OCI-M1 (cell line): Measurements from ENCODE around the gene TSPAN9.

Experiments
- DNase-seq: peaks from one replicate; lab custom pipeline; 2025; lab: John Stamatoyannopoulos, UW

Gene TSPAN9

DNA sequence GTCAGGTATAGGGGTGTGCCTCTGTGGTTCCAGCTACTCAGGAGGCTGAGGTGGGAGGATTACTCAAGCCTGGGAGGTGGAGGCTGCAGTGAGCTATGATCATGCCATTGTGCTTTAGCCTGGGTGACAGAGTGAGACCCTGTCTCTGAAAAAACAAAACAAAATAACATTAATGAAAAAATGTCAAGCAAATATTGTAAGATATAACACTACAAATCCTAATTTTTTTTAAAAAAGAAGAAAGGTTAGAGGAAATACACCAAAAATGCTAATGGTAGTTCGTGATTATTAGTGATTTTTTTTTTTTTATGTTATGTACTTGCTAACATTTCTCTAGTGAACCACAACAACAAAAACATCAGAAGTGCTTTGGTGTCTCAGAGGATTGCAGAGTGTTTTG, 47.7 kb downstream of the TSPAN9 start:
- no peak for DNase-seq

DNA sequence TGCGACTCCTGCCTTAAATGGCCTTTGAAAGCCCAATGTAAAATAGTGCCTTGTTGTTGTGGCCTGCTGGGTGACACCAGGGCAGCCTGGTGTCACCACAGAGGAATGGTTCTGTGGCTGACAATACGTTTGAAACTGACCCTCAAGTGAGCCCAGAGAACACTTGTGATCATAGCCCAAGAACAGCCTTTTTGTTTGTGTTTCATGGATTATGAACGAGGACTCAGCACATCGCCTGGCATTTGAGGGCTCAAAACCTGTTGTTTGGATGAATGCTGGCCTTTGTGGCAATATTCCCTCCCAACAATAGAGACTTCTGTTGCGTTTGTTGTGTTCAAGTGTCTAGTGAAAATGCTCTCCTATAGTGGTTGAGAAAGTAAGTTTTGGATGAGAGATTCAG, 48.5 kb downstream of the TSPAN9 start:
- no peak for DNase-seq

DNA sequence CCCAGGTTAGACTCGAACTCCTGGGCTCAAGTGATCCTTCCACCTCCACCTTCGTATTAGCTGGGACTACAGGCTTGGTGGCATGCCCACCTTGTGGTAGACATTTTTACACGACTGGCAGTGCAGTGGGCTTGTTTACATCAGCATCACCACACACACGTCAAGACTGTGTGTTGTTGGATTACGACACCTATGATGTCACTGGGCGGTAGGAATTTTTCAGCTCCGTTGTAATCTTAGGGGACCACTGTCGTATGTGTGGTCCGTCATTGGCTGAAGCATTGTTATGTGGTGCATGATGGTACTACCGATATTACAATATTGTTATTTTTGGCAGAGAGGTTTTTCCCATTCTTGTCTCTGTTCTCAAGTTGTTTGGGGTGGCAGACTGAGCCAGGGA, 50.7 kb downstream of the TSPAN9 start:
- DNase-seq, result no peak

DNA sequence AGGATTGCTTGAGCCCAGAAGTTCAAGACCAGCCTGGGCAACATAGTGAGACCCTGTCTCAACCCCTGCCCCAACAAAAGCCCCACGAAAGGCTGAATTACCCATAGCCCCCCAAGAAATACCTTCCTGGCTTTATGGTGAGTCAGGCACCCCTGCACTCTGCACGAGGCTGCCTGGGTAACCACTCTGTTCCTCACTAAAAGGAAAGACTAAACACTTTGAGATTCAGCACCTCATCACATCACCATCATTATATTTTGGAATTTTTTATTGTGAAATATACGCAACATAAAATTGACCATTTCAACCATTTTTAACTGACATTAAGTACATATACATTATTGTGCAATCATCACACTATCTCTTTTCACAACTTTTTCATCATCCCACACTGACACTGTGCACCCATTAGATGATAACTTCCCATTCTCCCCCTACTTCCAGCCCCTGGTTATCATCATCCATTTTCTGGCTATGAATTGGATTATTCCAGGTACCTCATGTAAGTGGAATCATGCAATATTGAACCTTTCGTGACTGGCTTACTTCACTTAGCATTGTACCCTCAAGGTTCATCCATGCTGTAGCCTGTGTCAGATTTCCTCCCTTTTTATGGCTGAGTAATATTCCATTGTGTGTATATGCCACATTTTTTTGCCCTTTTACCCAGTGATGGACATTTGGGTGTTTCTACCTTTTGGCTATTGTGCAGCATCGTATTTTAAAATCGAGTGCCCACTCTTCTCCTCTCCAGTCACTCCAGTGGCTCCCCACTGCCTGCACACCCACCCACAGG, 51.5 kb downstream of the TSPAN9 start:
- DNase-seq, result no peak

DNA sequence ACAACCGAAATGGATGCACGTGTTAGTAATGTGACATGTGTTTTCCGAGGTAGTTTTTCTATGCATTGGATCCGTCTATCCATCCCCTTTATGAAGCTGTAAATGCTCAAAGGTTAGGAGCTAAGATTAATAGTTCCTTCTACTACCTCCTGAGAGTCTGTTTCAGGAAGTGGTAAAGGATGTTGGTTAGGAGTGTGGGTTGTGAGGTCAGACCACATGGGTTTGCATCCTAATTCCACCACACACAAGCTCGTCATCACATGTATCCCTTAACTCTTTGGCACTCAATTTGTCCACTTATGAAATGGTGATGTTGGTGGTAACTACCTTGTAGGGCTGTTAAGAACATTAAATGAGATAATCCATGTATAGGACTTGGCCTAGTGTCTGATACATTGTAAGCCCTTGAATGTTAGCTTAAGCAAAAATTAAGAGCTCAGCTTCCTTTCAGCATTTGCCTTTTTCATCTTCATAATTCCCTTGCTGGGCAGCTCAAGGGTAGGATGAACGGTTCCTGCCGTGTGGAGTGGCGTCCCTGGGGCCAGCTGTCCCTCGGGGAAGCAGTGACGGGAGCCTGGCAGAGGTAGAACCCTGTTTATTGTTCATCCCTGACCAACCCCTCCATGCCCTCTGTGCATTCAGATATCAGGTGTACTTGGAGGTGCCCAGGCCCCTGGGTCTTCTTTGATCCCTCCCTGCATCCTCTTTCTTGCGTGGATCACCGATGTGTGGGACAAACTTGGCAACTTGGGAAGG, 52.3 kb downstream of the TSPAN9 start:
- peak; percentile 47 for DNase-seq

DNA sequence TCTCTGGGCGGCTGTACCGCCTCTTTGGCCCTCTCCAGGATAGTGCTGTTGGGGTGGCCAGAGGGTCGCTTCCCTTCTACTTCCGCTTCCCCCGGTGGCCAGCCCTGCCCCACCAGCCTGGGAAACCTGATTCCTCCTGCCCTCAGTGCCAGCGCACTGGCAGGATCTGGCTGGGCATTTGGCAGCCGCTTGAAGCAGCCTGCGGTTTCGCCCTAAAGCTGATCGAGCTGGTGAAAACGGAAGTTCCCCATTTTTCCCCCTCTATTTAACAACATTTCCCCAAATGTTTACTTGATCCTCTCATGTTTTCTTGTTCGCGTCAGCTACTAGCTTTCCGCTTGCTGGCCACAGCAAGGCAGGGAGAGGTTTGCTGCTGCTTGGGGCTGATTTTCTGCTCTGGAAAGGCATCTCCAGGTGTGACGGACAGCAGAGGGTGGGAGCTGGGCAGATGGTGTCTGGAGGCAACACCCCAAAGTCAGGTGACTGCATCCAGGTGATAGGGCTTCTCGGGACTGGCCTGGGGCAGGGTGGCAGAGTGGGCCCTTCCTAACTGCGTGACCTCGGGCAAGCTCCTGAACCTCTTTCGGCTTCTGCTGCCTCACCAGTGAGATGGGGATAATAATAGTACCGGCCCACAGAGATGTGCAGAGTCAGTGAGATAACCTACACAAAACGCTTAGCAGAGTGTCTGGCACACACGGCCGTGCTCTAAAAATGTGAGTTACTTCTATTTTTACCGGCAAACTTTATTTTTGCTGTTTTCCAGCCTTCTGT, 53.1 kb downstream of the TSPAN9 start:
- DNase-seq, result no peak

DNA sequence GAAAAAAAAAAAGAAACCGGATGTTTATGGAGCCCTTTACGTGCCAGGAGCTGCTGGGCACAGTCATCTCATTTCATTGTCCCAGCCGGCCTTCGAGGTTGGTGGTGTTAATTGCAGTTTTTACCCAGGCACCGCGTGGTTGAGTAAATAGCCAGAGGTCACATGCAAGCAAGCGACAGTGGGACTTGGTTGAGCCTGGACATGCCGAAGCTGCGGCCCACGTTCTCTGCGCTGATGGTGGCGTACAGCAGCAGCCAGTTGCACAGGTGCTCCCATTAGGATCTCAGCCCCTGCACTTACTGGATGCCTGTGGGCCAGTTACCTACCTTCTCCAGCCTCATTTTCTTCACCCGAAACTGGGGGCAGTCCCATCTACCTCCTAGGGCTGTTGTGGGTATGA, 54.0 kb downstream of the TSPAN9 start:
- DNase-seq, result no peak

DNA sequence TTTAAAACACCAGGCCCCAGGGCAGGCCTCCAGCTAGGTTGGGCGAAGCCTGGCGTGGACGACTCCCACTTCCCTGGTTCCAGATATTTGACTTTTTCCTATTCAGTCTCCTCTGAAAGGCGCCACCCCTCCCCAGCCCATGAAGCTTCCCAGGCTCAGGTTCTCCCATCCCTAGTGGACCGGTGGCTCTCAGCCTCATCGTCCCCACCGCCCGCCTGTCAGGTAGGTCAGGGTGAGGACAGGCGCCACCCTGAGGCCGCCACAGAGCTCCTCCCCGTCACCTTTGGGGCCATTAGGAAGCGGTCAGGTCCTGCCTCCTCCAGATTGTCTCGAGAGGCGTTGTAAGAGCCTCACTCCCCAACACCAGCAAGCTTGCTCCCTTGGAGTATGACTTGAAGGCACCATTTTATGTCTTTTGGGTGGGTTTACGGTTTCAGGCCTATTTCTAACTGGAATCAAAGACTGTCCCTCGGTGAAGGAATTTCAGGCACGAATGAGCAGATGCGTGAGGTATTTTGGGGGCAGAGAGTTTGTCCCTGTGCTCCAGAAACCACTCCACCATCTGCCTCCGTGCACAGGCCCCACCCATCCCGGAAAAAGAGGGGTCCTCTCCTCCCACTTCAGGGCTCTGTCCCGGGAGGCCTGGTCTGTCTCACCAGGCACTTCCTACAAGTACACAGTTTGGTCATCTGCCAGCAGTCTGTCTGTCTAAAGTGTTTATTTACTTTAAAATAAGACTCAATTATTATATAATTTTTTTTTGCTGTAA, 55.6 kb downstream of the TSPAN9 start:
- no peak for DNase-seq

DNA sequence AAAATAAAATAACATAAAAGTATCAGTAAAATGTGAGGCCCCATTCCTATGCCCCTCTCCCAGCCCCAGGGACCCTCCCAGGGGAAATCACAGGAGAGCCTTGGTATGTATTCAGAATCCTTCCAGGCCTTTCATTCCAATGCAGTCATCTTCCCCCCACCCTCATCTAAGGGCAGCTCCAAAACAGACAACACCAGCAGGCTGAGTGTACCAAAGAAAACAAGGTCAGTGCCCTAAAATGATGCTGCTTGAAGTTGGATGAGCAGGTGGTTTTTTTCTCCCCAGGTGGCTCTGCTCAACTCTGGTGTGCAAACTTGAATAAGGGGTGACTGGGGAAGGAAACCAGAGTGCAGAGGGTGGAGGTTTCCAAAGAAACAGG, 56.2 kb downstream of the TSPAN9 start:
- no peak for DNase-seq

DNA sequence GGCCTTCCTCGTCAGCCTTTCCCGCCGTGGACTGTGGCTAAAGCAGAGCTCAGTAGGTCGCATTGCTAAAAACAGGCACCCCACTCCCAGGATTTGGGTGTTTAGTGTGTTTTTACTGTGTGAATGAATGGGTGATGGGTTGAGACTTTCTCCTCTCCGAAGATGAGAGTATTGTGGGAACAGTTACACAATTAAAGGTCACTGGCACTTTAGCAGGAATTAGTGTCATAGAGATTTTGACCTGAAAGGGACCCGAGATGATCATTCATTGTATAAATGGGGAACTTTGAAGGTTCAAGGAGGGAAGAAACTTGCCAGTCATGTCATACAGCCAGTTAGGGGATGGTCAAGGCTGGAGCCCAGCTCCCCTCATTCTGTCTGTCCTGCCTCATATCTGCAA, 56.9 kb downstream of the TSPAN9 start:
- DNase-seq, result no peak

DNA sequence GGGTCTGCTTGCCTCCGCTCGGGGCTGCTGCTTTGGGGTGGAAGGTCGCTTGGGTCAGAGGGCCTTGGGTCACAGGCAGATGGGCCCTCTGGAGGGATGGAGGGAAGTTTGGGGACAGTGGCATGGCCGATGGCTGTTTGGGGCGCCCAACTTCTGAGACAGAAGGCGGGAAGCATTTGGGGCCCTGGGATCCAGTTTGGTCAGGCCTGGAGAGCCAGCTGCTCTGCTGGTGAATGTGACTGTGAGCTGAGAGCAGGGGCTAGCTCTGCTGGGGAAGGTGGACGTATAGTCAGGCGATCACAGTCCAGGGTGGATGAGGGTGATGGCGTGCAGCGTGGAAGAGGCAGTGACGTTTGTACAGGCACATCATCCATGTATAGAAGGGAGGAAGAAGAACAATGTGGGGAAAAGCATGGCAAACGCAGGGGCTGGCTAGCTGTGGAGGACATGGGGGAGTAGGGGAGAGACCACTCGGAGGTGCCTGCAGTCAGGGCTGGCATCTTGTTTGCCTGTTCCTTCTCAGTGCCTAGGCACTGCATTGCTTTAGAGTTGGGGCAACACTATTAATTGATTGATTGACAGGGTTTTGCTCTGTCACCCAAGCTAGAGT, 57.5 kb downstream of the TSPAN9 start:
- no peak for DNase-seq

DNA sequence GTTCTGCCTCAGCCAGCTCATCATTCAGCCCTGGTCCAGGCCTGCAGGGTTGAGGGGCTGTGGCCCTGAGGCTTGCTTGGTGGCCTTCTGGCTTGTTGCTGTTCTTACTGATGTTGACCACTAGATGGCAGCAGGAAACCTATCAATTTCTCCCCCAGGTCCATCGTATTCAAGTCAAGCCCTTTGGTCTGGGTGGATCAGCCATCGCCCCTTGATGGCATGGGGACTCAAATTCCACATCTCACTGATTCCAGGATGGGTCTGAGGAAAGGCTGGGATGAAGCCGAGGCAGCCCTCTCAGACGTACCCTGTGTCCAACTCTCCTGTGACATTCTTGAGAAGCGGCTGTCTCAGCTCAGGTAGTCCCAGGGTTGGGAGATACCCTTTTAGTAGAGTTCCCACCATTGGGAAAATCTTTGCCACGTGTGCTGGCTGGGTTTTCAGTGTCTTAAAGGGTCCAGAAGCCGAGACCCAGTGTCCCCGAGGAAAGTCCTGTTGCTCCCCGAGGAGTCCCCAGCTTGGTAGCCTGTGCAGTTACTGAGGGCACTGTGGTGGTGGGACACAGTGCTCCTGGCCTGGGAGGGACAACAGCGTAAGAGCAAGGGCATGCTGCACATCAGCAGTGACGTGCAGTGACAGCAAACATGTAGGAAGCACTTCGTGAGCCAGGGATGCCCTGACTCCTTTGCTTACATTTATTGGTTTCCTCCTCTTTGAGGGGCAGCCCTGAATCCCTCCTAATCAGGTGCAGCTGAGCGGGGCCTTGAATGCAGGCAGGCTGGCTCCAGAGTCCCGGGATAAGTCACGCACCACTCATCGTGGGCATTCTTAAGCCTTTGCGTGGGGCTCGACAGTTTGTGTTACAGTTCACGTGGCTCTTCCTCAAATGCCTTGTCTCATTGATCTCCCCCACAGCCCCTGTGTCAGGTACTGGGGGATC, 58.6 kb downstream of the TSPAN9 start:
- peak; percentile 78 for DNase-seq

DNA sequence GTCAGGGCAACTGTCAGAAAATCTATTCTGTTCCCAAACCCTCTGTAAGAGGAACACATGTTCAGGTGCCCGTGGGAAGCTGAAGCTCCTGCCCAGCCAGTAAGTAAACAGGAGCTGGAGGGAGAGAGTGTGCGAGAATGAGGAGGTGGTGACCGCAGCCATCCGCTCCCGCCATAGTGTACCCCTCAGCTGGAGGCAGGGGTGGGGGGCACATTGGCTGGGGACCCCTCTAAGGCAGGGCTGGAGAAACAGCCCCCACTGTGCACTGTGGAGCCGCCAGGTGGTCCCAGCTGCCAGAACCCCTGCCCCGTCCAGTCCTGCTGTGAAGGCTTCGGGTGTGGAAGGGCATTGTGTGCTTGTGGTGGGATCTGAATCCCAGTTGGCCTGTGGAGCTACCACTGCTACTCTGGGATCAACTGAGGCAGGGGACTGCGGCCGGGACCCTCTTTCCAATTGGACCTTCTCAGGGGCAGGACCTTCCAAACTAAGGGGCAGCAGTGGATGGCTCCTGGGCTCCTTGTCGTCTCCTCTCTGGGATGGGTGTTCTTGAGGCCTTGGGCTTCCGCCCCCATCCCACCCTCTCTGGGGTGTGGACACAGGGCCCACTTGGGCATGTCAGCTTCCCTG, 59.6 kb downstream of the TSPAN9 start:
- no peak for DNase-seq

DNA sequence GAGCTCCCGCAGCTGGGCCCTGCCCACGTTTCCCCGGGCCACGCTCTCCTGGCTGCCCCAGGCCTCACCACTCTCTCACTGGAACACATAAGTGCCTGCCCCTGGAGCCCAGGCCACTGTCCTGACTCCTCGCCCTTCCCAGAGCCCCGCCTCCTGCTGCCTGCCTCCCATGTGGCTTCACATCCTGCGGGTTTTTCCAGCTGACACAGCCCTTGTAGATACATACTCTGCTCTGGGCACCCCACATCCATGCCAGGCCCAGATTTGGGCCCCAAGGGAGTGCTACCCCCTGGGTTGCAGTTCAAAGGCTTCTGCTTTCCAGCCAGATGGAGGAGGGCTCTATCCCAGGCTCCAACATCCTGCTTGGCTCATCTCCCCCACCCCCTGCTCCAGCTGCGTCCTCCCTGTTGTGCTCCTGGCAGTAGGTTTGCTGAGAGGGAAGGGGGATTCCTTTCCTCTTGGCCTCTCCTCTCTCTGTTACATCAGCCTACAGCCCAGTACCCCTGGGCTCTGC, 60.1 kb downstream of the TSPAN9 start:
- DNase-seq, result no peak

DNA sequence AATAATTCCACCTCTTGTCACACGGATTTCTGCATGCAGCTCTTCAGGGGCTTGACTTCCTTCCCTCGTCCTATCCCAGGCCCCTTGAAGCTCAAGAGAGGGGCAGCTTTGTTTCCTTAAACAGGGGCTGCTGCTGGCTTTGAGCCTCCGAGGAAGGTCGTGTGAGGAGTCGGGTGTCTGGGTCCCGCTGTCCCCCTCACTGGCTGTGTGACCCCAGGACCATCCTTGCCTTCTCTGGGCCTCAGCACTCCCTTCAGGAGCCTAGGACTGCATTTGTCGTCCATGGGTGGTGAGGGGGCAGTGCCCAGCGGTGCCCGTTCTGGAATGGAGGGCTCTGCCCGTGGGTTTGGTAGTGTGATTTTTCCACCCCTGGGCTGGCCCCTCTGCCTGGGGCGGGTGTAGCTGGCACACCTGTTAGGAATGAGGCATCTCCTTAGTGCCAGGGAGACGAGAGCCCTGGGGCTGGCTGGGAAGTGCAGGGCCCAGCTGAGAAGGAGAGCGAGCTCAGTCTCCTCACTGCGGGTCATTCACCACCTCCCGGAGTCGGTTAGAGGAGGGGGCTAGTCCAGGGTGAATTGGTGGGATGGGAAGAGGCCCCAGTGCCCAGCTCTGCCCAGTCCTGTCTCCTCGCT, 60.8 kb downstream of the TSPAN9 start:
- DNase-seq, result no peak

DNA sequence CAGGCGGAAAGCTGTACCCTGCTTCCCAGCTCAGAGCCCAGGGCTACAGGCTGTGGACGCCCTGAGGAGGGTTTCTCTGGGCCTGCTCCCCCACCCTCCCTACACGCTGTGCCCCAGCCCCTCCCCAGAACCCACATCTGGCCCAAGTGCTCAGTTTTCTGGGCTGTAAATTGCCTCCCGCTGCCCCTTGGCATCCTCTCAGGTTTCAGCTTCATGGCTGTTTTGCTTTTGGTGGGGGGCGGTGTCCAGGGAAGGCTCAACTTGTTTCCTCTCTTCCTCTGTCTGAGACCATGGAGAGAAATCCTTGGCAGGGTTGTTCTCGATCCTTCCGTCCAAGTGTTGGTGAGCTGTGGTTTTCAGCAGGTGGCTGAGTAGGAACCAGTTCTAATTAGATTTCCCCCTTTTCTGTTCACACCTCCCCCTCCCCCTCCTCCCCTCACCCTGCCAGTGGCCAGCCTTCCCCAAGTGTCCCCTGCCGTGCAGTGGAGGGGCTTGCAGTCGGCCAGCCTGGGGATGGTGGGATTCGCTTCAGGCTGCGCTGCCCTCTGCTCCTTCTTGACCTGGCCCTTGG, 61.8 kb downstream of the TSPAN9 start:
- no peak for DNase-seq

DNA sequence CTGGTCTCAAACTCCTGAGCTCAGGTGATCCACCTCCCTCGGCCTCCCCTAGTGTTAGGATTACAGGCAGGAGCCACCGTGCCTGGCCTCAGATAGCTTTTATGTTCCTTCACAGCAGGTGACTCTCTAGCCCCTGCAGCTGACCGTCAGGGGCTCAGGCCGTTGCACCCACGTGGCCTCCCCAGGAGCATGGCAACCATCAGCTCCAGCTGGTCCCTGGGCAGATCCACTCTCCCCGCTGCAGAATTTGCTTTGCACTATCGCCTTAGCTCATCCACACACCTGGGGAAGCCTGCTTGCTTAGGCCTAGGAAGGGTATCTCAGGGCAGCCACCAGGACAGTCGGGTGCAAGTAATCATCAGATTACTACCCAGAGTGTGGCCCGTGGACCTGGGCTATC, 62.6 kb downstream of the TSPAN9 start:
- no peak for DNase-seq

DNA sequence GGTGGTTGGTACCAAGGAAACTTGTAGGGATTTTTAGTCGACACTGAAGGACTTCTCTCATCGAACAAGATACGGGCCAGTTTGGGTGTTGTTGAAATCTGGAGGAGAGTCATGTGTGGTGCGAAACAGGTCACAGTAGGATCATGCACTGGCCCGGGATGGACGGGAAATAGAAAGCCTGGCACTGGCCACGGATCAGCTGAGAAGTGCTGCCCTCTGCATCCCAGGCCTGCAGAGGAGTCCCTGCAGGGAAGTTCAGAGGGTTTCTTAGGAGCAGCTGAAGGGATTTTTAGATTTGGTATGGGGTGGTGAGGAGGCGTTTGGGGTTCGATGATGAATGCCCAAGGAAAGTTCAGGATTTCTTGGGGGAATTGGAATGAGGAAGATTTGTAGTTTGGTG, 63.1 kb downstream of the TSPAN9 start:
- no peak for DNase-seq
